IPS-15b (cell line): Measurements from ENCODE around the gene SPAST.
"Not testable (repeated sequence)": the region's sequence is repeated elsewhere in the genome, so short reads cannot be mapped to it uniquely, and the experiment has no call there.

ENCODE experiments used
- H3K27me3 ChIP-seq: one replicate; pipeline ENCODE4 v1.6.1; 2013; ENCODE audit warnings: low read length; ENCODE audit not compliant: control insufficient read depth, insufficient read depth
- H3K36me3 ChIP-seq: one replicate; pipeline ENCODE4 v1.6.1; 2013; ENCODE audit warnings: low read length; ENCODE audit not compliant: control insufficient read depth, insufficient read depth
- H3K4me1 ChIP-seq: one replicate; pipeline ENCODE4 v1.6.1; 2013; ENCODE audit warnings: mild to moderate bottlenecking, low read length; ENCODE audit not compliant: control insufficient read depth, insufficient read depth
- H3K4me3 ChIP-seq: one replicate; pipeline ENCODE4 v1.5.1; 2013; ENCODE audit warnings: low read depth, low read length
- H3K9ac ChIP-seq: one replicate; pipeline ENCODE4 v1.6.1; 2013; ENCODE audit warnings: low read depth, mild to moderate bottlenecking, low read length
- H3K9me3 ChIP-seq: one replicate; pipeline ENCODE4 v1.6.1; 2013; ENCODE audit warnings: mild to moderate bottlenecking, low read length; ENCODE audit not compliant: control insufficient read depth, insufficient read depth

The SPAST gene

DNA sequence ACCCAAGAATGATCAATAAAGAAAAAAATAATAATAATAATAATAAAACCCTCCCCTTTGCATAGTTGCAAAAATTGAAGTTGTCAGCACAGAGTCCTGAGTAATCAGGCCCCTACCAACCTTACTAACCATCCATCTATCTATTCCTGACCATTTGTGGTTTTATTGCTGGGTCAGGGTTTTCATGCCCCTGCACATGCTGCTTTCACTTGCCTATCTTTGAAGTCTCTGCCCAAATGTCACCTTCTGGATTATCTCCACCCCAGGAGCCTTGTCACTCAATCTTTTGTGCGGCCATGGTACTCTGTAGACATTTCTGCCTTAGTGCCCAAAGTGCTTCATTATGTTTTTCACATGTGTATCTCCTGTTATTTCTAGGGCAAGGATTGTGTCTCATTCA lies 137.5 kb downstream of the SPAST start:
- H3K36me3 ChIP-seq: no peaks in the 10 kb centered on the region
- no peak overlapping the region for H3K4me3 ChIP-seq
- no peaks in the 10 kb centered on the region for H3K27me3 ChIP-seq
- H3K9me3 ChIP-seq: no peaks in the 10 kb centered on the region
- H3K4me1 ChIP-seq: no peaks in the 10 kb centered on the region
- no peak overlapping the region for H3K9ac ChIP-seq

DNA sequence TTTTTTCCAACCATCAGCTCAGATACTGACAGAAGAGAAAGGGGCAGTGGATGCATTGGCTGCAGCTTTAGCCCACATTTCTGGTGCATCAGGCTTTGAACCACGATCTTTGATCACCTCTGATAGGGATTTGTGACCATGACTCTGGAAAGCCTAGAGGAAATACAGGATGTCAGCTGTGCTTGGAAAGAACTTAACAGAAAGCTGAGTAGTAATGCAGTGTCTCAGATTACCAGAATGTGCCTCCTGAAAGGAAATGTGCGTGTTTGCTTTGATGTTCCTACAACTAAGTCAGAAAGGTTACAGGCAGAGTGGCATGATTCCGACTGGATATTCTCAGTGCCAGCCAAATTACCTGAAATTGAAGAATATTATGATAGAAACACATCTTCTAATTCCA lies 140.1 kb downstream of the SPAST start:
- H3K36me3 ChIP-seq, H3K9ac ChIP-seq, H3K4me1 ChIP-seq, H3K4me3 ChIP-seq, H3K27me3 ChIP-seq, H3K9me3 ChIP-seq: not testable (repeated sequence)
